ENCODE measurements around the gene TMEM143.
"Not testable (repeated sequence)": the region's sequence is repeated elsewhere in the genome, so short reads cannot be mapped to it uniquely, and the experiment has no call there.

The TMEM143 gene

DNA sequence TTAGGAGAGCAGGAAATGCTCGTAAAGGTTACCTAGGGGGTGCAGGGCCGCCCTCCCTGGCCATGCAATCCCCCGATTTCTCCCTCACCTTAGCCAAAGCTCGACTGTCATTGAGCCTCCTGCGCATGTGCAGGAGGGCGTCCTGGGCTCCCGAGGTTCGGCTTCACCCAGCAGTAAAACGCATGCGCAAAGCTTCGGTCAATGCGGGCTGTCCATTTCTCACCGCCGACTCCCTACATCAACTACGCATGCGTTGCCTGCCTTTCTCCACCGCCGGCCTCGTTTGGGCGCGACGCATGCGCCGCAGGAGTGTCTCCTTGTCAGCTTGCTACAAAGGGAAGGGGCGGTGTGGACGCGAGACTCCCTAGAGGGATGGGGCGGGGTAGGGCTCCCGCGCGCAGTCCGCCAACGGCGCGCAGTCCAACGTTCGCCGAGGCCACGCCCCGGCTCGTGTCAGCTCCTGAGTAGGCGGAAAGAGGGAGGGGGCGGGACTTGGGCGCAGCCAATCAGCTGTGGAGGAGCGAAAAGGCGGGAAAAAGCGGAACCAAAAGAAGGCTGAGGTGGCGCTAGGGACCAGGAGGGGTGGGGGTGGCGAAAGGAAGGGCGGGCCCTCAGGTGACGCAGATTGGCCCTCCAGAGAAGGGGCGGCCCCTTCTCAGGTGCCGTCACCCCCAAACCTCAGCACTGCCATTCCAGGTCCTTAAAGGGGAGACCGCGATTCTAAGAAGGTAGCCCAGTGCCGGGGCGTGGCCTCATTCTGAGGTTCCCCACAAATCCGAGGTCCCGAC is at the start of gene TMEM143, which contains the start of gene SYNGR4:
TMEM143 (minus strand) TSS at position 131 of the 788 bp plus-strand sequence; CDS start at position 111, 20 bp downstream.
SYNGR4 (plus strand) TSS at position 558 of the 788 bp plus-strand sequence. CDS start 1,476 bp downstream, outside the sequence.
- peak; percentile 96 for DNase-seq

DNA sequence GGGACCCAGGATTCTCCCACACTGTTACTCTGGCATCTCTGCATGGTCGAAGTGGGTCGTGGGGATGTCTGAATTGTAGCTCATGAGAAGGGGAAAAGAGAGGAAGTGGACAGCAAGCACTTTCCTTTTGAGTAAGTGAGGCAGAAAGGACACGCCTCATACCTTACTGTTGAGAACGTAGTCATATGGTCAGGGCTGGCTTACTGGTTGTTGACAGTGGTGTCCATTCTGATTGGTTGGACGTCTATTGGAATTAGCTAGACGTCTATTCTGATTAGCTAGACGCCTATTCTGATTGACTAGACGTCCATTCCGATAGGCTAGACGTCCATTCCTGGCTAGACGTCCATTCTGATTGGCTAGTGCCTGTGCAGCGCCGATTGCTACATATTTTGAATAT is 42.1 kb upstream of the TMEM143 start:
- DNase-seq, result no peak

DNA sequence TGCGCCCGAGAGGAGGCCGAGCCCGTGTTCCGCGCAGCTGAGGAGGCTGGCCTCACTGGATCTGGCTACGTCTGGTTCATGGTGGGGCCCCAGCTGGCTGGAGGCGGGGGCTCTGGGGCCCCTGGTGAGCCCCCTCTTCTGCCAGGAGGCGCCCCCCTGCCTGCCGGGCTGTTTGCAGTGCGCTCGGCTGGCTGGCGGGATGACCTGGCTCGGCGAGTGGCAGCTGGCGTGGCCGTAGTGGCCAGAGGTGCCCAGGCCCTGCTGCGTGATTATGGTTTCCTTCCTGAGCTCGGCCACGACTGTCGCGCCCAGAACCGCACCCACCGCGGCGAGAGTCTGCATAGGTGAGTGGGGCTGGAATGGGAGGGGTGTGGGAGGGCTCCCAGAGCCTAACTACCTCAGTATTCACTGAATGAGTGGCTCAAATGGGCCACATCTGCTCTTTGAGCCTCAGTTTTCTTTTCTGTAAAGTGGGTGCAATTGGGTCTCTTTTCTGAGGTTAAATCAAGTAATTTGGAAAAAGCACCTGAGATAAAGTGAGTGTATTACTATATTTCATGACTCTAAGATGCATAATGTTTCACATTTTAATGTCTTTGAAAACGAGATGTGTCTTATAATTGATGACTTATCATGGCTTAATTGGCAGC is 41.4 kb upstream of the TMEM143 start:
- DNase-seq, result no peak

DNA sequence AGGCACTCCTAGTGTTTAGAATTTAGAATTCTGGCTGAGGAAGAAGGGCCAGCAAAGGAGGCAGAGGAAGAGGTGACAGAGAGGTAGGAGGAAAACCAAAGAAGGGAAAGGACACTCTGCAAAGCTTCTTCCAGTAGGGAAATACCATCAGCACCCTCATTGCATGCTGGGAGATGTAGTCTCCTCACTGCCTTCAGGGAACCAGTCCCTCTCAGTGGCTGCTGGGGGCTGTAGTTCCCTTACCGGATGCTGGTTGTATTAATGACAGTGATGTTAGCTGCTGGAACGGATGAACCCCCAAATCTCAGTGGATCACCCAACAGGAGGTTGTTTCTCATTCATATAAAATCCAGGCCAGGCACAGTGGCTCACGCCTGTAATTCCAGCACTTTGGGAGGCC is 39.9 kb upstream of the TMEM143 start:
- DNase-seq, result no peak

DNA sequence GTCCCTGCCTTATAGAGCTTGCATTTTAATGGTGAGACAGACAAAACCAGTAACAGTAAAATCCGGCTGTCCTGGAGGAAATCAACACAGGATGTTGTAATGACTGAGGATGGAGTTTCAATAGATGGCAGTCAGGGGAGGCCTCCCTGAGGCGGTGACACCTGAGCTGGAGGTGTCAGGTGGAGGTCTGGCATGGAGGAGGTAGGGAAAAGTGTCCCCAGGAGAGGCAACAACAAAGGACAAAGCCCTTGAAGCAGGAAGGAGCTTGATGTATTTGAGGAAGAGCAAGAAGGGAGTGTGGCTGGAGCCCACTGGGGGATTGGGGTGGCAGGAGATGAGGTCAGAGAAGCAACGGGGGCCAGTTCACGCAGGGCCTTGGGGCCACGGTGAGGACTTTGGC is 37.5 kb upstream of the TMEM143 start:
- DNase-seq, result no peak

DNA sequence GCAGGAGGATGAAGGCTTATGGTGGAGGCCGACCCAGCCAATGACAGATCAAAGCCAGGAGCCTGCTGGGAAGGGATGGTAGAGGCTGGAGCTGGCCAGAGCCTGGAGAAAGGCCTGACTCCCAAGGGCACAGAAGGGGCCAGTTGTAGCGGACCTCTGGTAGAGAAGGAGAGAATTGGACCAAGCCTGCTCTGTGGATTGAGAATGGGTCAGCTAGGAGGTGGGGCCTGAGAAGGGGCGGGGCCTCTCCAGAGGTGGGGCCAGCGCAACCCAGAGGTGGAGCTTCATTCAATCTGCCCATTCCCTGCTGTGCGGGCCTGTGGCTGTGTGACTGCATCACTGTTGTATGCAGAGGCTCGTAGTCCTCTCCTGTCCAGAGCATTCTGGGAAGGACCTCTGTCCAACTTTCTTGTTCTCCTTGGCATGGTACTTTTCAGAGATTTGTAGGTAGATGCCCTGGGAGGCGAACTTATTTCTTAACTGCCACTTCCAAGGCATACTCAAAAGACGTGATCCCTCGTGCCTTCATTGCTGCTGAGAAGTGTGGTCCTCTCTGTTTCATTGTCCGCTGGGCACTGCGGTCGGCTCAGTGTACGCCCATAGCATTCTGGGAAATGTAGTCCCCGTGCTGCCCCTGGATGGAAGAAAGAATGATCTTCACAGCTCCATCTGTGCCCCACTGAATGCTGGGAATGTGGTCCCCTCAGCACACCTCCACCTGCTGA is 36.4 kb upstream of the TMEM143 start:
- DNase-seq, result no peak

DNA sequence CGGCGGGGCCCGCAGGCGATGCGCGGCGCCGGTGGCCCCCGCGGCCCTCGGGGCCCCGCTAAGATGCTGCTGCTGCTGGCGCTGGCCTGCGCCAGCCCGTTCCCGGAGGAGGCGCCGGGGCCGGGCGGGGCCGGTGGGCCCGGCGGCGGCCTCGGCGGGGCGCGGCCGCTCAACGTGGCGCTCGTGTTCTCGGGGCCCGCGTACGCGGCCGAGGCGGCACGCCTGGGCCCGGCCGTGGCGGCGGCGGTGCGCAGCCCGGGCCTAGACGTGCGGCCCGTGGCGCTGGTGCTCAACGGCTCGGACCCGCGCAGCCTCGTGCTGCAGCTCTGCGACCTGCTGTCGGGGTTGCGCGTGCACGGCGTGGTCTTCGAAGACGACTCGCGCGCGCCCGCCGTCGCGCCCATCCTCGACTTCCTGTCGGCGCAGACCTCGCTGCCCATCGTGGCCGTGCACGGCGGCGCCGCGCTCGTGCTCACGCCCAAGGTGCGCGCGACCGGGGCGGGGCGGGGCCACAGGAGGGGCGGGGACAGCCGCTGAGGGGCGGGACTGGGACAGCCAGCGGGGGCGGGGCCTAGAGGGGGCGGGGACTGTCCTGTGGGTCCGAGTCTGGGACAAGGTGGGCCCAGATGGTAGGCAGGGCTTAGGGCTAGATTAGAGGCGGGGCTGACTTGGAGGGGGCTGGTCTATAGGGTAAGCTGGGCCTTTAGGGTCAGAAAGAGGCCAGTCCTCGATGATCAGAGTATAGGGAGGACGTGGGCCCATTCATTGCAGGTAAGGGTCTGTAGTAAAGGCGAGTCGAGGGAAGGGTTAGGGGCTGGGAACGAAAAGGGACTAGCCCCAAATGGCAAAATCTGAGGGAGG is 34.9 kb upstream of the TMEM143 start:
- DNase-seq, result no peak

DNA sequence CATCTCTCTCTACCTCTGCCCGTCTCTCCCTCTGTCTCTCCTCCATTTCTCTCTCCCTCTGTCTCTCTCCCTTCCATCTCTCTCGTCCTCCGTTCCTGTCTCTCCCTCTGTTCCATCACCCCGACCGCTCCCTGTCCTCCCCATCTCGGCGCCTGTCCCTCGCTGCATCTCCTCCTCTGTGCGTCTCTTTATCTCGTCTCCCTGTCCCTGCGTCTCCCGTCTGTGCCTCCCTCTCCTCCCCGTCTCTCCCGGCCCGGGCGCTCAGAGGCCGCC is 34.3 kb upstream of the TMEM143 start:
- DNase-seq, result no peak

DNA sequence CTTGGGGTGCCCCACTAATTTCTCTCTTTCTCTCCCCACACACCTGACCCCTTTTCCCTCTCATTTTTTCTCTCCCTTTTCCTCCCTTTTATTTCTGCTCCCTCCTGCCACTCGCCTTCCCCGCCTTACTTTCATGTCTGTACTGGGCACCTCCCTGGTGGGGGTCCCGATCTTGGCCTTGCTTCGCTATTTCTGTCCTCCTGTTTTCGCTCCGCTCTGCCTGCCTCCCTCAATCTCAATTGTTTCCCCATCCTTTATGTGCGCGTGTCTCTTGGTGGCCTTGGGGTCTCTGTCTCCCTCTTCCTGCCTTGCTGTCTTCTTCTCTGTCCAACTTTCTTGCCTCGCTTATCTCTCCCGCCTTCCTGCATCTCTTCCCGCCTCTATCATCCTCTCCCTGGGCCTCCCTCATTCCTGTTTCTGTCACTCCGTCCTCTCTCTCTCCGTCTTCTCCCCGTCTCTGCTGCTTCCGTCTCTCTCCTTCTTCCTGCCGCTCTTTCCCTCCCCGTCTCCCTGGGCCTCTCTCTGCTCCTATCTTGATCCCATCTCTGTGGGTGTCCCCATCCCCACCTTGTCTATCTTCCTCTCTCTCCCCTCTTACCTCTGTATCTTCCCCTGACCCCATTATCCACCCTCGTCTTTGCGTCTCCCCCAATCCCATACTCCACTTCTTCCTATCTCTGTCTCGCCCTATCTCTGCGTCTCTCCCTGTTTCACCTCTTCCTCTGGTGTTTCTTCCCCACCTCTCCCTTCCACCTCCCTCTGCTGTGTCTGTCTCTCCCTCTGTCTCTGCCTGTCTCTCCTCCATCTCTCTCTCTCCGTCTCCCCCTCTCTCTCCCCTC is 33.7 kb upstream of the TMEM143 start:
- no peak for DNase-seq

DNA sequence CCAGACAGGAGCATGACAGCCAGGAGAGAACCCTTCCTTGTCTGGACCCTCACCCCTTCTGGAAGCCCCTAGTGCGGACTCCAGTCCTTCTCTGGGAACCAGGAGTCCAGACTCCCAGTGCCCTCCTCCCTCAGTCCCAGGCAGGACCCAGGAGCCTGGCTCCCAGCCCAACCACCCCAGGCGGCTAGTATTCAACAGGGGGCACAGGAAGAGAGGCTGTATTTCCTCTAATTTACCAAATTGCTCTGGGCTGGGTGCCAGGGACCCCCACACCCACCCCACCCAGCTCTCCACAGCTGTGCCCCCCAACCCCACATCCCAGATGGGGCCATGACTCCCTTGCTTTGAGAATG is 33.1 kb upstream of the TMEM143 start:
- no peak for DNase-seq

DNA sequence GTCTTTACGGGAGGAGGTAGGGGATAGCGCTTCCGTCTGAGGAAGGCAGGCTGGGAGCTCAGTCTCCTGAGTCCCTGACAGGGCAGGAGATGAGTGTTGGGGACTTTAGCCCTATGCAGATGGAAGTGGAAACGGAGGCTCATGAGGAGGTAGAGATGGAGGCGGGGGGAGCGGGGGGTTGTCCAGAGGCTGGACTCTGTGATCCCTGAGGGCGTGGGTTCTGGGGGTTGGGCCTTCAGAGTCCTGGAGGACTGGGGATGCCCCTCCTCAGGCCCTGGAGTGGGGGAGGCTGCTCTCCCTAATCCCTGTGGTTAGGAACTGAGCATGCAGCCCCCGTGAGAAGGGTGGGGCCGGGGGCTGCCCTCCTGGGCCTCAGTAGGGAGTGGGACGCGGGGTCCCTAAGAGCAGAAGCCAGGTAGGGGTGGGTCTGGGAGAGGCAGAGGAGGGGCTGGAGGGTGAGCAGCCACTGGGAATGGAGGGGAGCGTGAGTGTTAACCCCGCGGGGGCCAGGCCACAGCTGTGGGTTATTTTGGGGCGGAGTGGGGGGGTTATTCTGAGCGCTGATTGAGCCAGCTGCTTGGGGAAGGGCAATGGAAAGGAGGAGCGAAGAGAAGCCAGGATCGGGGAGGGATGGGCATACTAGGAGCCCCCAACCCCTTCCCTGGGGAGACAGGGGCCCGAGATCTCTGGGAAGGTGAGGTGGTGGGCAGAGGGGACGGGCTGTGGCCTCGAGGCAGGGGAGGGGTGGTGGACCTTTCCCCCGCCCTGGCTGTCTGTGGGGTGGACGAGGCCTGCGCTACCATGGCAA is 32.5 kb upstream of the TMEM143 start:
- no peak for DNase-seq

DNA sequence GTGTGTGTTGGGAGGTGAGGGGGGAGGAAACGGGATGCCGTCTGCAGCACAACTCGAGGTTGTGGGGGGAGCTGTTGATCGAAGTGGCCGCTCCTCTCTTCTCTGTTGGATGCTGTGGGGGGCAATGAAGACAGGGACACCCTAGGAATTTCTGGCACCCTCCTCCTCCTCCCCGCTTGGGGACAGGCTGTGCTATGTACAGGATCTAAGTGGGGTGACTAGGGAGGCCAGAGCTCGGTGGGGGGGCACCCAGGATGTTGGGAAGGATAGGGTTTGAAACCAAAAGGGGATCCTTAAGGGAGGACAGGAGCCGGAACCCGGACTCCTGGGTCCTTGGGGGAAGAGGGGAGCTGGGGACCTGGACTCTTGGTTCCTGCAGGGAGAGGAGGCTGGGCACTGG is 31.8 kb upstream of the TMEM143 start:
- DNase-seq, result no peak

DNA sequence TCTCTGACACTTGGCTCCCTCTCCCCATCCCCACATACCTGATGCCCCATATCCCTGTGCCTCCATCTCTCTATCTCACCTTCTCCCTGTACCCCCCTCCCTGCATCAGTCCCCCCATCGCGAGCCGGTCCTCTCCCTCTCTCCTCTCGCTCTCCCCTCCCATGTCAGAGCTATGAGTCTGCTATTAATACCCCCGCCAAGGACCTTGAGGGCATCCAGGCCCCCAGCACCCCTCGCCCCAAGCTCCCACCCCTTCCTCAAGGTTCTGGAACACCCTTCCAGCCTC is 31.4 kb upstream of the TMEM143 start:
- DNase-seq, result no peak

DNA sequence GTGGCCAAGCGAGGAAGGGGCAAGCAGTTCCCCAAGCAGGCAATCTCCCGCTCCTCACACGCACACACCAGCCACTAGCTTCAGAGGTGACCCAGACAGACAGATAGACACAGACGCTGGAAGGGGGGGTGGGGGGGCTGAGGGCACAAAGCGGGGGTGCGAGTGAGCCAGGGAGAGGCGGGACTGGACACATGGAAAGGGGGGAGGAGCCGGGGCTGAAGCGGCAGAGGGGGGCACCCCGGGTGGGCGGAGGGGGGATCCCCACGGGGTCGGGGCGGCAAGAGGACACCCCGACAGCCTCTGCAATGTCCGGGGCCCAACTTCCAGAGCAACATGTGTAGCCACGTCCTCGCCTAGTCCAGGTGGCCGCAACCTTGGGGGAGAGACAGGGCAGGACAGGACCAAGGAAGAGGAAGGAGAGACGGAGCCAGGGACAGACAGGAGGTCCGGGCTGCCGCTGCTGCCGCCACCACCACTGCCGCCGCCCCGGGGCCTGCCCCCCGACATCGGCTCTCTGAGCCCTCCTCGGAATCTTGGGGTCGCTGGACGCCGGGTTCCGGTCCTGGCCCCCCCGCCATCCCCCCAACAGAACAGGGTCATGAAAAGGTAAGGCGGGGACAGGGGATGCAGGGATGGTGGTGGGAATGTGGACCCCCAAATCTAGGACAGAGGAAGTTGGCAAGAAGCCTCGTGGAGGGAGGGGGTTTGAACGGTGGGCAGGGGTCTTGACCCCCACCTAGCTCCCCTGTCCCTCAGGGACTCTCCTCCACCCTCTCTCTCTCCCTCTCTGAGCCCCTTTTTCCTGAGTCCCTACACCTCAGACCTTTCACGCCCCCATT is 30.8 kb upstream of the TMEM143 start:
- no peak for DNase-seq

DNA sequence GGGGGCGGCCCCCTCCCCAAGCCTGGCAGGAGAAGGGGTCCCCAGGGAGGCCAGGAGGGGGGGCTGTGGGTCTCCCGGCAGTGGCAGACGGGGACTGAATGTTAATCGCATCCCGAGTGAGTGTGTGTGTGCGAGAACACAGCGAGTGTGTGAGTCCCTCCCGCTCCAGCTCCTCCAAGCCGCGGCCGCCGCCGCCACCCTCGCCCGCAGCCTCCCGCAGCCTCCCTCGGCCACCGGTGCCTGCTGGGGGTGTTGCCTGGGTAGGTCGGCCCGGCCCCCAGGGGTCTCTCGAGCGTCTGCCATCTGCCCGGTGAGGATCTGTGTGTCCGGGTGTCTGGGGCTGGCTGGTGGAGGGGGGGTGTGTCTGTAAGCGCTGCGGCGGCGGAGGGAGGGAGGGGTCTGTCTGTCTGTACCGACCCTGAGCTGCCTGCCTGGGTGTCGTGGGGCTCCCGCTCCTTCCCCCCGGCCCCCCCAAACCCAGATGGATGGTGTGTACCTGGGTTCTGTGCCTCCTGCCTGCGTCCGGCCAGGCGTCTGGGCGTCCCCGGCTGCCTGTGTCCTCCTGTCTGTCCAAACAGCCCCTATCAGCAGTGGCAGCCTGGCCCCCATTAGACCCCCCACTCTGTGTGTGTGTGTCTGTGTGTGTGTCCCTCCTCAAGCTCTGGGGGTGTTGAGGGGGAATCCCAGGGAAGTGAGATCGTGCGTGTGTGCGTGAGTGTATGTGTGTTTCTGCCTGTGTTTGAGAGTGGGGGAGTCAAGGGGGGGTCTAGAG is 30.0 kb upstream of the TMEM143 start, which contains the start of gene GRIN2D:
GRIN2D (plus strand) TSS at position 110 of the 772 bp plus-strand sequence. CDS start 4,725 bp downstream, outside the sequence.
- no peak for DNase-seq

DNA sequence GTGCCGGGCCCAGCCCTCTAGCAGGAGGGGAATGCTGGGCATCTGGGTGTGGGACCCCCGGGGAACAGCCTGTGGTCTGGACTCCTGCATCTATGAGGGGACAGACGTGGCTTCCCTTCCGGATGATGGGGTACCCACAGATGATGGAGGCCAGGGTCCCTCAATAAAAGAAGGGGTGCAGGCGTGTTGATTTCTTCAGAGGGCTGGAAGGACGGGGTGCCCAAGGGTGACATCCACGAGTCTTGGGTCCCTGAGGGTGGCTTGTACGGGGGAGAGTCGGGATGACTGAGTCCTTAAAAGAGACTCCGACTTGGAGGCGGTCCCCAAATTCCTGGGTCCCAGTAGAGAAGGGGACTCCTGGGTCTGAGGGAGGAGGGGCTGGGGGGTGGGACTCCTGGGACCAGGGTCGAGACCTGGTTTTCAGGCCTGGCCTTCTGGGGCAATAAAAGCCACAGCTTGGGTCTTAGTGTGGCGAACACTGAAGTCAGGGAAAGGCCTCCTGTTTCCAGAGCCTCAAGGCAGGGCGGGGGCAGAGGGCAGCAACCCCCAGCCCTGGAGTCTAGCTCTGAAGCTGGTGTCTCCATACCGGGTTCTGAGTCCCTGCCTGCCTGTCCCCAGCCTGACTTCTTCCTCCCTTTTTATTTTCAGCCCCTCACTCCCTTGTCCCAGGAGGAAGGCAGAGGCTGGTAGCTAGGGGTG is 29.3 kb upstream of the TMEM143 start:
- no peak for DNase-seq

DNA sequence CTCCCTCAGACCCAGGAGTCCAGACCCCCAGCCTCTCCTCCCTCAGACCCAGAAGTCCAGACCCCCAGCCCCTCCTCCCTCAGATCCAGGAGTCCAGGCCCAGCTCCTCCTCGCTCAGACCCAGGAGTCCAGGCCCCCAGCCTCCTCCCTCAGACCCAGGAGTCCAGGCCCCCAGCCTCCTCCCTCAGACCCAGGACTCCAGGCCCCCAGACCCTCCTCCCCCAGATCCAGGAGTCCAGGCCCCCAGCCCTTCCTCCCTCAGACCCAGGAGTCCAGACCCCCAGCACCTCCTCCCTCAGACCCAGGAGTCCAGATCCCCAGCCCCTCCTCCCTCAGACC is 28.2 kb upstream of the TMEM143 start:
- not testable (repeated sequence) for DNase-seq

DNA sequence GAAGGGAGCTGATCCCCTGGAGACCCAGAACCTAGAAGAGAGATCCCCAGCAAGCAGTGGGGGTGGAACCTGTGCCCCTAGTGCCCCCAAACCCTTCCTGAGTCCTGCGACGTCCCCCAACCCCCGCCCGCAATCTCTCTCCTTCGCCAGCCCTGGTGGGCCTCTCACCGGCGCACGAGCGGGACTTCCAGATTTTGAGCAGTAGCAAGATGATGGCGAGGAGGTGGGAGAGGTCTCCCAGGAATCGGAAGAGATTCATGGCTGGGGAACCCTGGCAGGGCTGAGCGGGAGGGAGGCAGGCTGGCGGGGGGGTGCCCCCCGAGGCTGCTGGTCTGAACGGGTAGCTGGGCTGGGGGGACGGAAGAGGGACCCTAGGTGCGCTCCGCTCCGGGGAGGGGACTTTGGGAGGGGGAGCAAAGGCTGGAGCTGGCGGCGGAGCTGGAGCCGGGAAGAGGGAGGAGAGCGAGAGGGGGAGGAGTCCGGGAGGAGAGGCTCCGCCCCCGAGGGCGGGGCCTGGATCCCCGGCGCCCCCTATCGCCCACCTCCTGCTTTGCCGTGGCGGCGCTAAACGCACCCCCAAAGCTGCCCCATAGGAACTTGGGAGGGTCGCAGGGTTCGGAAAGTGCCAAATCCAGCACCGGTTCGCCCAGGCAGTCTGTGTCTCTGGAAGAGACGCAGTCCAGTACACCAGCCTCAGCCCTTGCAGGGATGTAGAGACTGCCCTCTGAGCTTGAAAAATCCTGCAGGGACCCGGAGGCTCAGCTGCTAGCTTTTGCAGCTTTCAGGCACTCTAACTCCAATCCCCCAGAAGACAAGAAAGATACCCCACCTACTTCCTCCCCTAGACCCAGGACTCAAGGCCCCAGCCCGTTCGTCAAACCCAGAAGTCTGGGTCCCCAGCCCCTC is 27.6 kb upstream of the TMEM143 start, which contains the start of gene KDELR1:
KDELR1 (minus strand) TSS at position 452 of the 906 bp plus-strand sequence; CDS start at position 259, 193 bp downstream.
- DNase-seq, result no peak
